Neural cell (in vitro differentiated cells): ENCODE measurements around the gene CARD18. TPM values are rescaled to one million over a fixed set of nuclear protein-coding genes. Genes with fewer than 3 reads are reported as not detected.

Experiments
- H2AFZ ChIP-seq: fragments of 200-600, 300-800 bp; sonication (generic), shearing (Covaris generic); 2 replicates; pipeline ENCODE4 v1.6.0; 2014; ENCODE audit warnings: low read depth, mild to moderate bottlenecking, antibody characterized with exemption, low read length, moderate library complexity
- H3F3A ChIP-seq: fragments of 200-600 bp; shearing (Covaris generic); 2 replicates; pipeline ENCODE4 v1.6.1; 2016; ENCODE audit warnings: mild to moderate bottlenecking, moderate library complexity, mixed read lengths, antibody characterized with exemption, low read length; ENCODE audit not compliant: insufficient read depth, poor library complexity, severe bottlenecking
- H3K27ac ChIP-seq: fragments of 200-600, 300-800 bp; sonication (generic), shearing (Covaris generic); 2 replicates; pipeline ENCODE4 v1.5.1; 2014; ENCODE audit warnings: mild to moderate bottlenecking, low read length, moderate library complexity
- H3K27me3 ChIP-seq: fragments of 300-800, 200-600 bp; sonication (generic), shearing (Covaris generic); 2 replicates; pipeline ENCODE4 v1.6.0; 2014; ENCODE audit warnings: mild to moderate bottlenecking, low read depth, low read length, moderate library complexity; ENCODE audit not compliant: insufficient read depth
- H3K36me3 ChIP-seq: fragments of 300-800, 200-600 bp; sonication (generic), shearing (Covaris generic); 2 replicates; pipeline ENCODE4 v1.5.1; 2014; ENCODE audit warnings: mild to moderate bottlenecking, antibody characterized with exemption, low read length, moderate library complexity; ENCODE audit not compliant: insufficient read depth
- H3K4me2 ChIP-seq: fragments of 300-800, 200-600 bp; sonication (generic), shearing (Covaris generic); 2 replicates; pipeline ENCODE4 v1.6.0; 2014; ENCODE audit warnings: mild to moderate bottlenecking, low read length
- H3K4me3 ChIP-seq: fragments of 300-800, 200-600 bp; sonication (generic), shearing (Covaris generic); 2 replicates; pipeline ENCODE4 v1.5.1; 2014; ENCODE audit warnings: mild to moderate bottlenecking, low read length, moderate library complexity
- H3K79me2 ChIP-seq: fragments of 200-600 bp; shearing (Covaris generic); replicated peaks from 2 replicates; pipeline ENCODE4 v1.6.0; 2014; ENCODE audit warnings: mild to moderate bottlenecking, low read length, moderate library complexity; ENCODE audit not compliant: insufficient read depth
- H3K9ac ChIP-seq: fragments of 300-800, 200-600 bp; sonication (generic), shearing (Covaris generic); 2 replicates; pipeline ENCODE4 v1.6.1; 2016; ENCODE audit warnings: mild to moderate bottlenecking, low read length, mixed read lengths
- H3K9me2 ChIP-seq: fragments of 200-600 bp; shearing (Covaris generic); 2 replicates; pipeline ENCODE4 v1.6.1; 2016; ENCODE audit warnings: mild to moderate bottlenecking, low read length, mixed read lengths; ENCODE audit not compliant: insufficient read depth
- H3K9me3 ChIP-seq: fragments of 200-600, 300-800 bp; sonication (generic), shearing (Covaris generic); 2 replicates; pipeline ENCODE4 v1.6.1; 2016; ENCODE audit warnings: mild to moderate bottlenecking, mixed run types, low read length, moderate library complexity, mixed read lengths
- H4K20me1 ChIP-seq: fragments of 200-600 bp; shearing (Covaris generic); 2 replicates; pipeline ENCODE4 v1.6.1; 2016; ENCODE audit warnings: mild to moderate bottlenecking, mixed run types; ENCODE audit not compliant: insufficient read depth
- CTCF ChIP-seq: fragments of 450-650 bp; IDR thresholded peaks from 2 replicates; pipeline ENCODE4 v1.5.1; 2014; ENCODE audit warnings: antibody characterized with exemption, mild to moderate bottlenecking, moderate library complexity; ENCODE audit not compliant: poor library complexity, severe bottlenecking
- MXI1 ChIP-seq: fragments of 450-650 bp; conservative IDR thresholded peaks from 2 replicates; pipeline ENCODE4 v1.6.1; 2014; ENCODE audit warnings: antibody characterized with exemption, mild to moderate bottlenecking; ENCODE audit not compliant: poor library complexity, severe bottlenecking
- POLR2AphosphoS5 ChIP-seq: IDR thresholded peaks from 2 replicates; pipeline ENCODE4 v1.6.1; 2012
- RAD21 ChIP-seq: fragments of 450-650 bp; conservative IDR thresholded peaks from 2 replicates; pipeline ENCODE4 v1.6.1; 2014; ENCODE audit warnings: antibody characterized with exemption, mild to moderate bottlenecking, moderate library complexity
- REST ChIP-seq: IDR thresholded peaks from 2 replicates; pipeline ENCODE4 v1.6.1; 2012; ENCODE audit warnings: borderline replicate concordance
- TAF1 ChIP-seq: IDR thresholded peaks from 2 replicates; pipeline ENCODE4 v1.6.1; 2012; ENCODE audit warnings: low read depth
- polyA plus RNA-seq: library from polyadenylated mRNA; depleted of rRNA; stranded (reverse); fragments of >200 nt; gene quantifications from 2 replicates; pipeline ENCODE4 v1.2.3, GENCODE V29; 2014

Gene CARD18
- polyA plus RNA-seq, 1 donor from 2014 or later = not detected

GRCh38 chr11:105144887-105145286, 5.3 kb upstream of the CARD18 start:
- no peaks in the 10 kb centered on the region for H3K27me3 ChIP-seq
- H3K4me2 ChIP-seq = no peak overlapping the region
- no peaks in the 10 kb centered on the region for H3F3A ChIP-seq
- no peaks in the 10 kb centered on the region for H3K36me3 ChIP-seq
- no peak overlapping the region for H2AFZ ChIP-seq
- TF ChIP-seq CTCF = no peak
- TF ChIP-seq RAD21 = no peak
- no peak for TF ChIP-seq REST
- no peak for TF ChIP-seq POLR2AphosphoS5
- H3K9me3 ChIP-seq = no peaks in the 10 kb centered on the region
- H3K27ac ChIP-seq = no peak overlapping the region
- H3K4me3 ChIP-seq = no peak overlapping the region
- no peaks in the 10 kb centered on the region for H4K20me1 ChIP-seq
- H3K79me2 ChIP-seq = no peaks in the 10 kb centered on the region
- no peak overlapping the region for H3K9ac ChIP-seq
- H3K9me2 ChIP-seq = no peaks in the 10 kb centered on the region

- TF ChIP-seq CTCF = no peak
- no peak for TF ChIP-seq MXI1
- TF ChIP-seq REST = no peak
- TF ChIP-seq TAF1 = no peak
- TF ChIP-seq RAD21 = no peak
- no peaks in the 10 kb centered on the region for H4K20me1 ChIP-seq
- no peak overlapping the region for H3K27ac ChIP-seq
- H3K27me3 ChIP-seq = no peaks in the 10 kb centered on the region
- H3K4me3 ChIP-seq = no peak overlapping the region
- no peaks in the 10 kb centered on the region for H3K9me3 ChIP-seq
- H3K36me3 ChIP-seq = no peaks in the 10 kb centered on the region
- no peak overlapping the region for H3K9ac ChIP-seq
- no peaks in the 10 kb centered on the region for H3K9me2 ChIP-seq
- H3K79me2 ChIP-seq = no peaks in the 10 kb centered on the region
- no peaks in the 10 kb centered on the region for H3F3A ChIP-seq
- no peak overlapping the region for H3K4me2 ChIP-seq
- H2AFZ ChIP-seq = no peak overlapping the region
These were observed 2.6 kb upstream of the CARD18 start for GRCh38 chr11:105142167-105142566.
